Esophagus (tissue), 2 donors: ENCODE data around the gene NOL9. TPM values are rescaled to one million over a fixed set of nuclear protein-coding genes. Genes with fewer than 3 reads are reported as not detected.

ENCODE experiments used
- H3K27ac ChIP-seq, 2 donors: one replicate each; pipeline ENCODE4 v1.5.1; 2013; ENCODE audit warnings: low read depth in 2 of 2, mild to moderate bottlenecking in 2 of 2, inconsistent platforms in 1 of 2, low read length in 1 of 2, moderate library complexity in 1 of 2
- H3K27me3 ChIP-seq, 2 donors: one replicate each; pipeline ENCODE4 v1.6.1; 2013; ENCODE audit warnings: low read length in 2 of 2, control low read depth in 1 of 2, mild to moderate bottlenecking in 1 of 2; ENCODE audit not compliant: insufficient read depth in 2 of 2, control insufficient read depth in 1 of 2
- H3K36me3 ChIP-seq, 2 donors: one replicate each; pipeline ENCODE4 v1.6.1; 2013; ENCODE audit warnings: low read length in 1 of 2; ENCODE audit not compliant: control insufficient read depth in 2 of 2, insufficient read depth in 2 of 2
- H3K4me1 ChIP-seq, 2 donors: one replicate each; pipeline ENCODE4 v1.6.1; 2013; ENCODE audit warnings: low read length in 1 of 2; ENCODE audit not compliant: control insufficient read depth in 2 of 2, insufficient read depth in 2 of 2
- H3K4me3 ChIP-seq, 2 donors: one replicate each; pipeline ENCODE4 v1.5.1; 2013; ENCODE audit warnings: low read length in 2 of 2, mild to moderate bottlenecking in 2 of 2, low read depth in 1 of 2, moderate library complexity in 1 of 2
- H3K9me3 ChIP-seq, 2 donors: one replicate each; pipeline ENCODE4 v1.6.1; 2013; ENCODE audit warnings: mild to moderate bottlenecking in 2 of 2, low read depth in 1 of 2, low read length in 1 of 2, moderate library complexity in 1 of 2; ENCODE audit not compliant: control insufficient read depth in 2 of 2, insufficient read depth in 1 of 2
- WGBS, 2 donors: extraction: QIAGEN DNeasy Blood & Tissue Kit; methylation state at CpG; one replicate each; pipeline ENCODE4 v1.1.7; 2013; 5-methylcytosine and 5-hydroxymethylcytosine counted together
- polyA plus RNA-seq, 2 donors: library from polyadenylated mRNA; stranded (reverse); fragments of 200-250 nt; gene quantifications; one replicate each; pipeline ENCODE4 v1.2.3, GENCODE V29; 2013
- donor health status: healthy with polysubstance abuse.
- donor health status: Bipolar disorder and iron deficiency.

The NOL9 gene
- polyA plus RNA-seq, 2 donors: 3.8 to 5.7 TPM

DNA sequence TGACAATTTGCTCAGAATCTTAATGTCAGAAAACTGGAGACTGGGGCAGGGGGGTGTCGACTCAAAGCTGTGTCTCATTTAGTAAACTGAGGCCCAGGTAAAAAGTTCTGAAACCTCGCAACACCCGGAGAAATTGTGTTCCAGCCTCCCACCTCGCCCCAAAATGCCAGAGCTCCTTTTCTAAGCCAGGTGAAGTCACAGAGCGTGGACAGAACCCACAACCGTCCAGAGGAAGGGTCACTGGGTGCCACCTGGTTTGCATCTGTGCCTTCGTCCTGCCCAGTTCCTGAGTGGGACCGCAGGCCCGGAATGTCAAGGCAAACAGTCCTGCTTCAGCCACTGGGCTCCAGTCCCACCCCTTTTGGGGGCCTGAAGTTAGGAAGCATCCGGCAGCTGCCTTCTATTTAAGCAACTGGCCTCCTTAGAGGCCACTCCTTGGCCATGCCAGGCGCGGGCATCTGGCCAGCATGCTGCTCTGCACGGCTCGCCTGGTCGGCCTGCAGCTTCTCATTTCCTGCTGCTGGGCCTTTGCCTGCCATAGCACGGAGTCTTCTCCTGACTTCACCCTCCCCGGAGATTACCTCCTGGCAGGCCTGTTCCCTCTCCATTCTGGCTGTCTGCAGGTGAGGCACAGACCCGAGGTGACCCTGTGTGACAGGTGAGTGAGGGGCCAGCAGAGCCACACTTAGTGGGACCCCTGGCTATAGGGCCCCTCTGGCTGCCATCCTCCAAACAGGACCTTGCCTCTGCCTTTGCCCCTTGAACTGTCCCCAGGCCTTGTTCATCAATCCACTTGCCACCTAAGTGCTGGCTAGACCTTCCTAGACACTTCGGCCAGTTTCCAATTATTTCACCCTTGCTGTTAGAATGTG lies 830 bp upstream of the NOL9 start, which contains the start of gene TAS1R1:
Gene TAS1R1 (plus strand): TSS at position 401 of the 872 bp plus-strand sequence. CDS start 67 bp downstream, at position 468.
- 67 to 70% methylated on average over 19 of the region's 19 CpGs for WGBS, 2 donors
- Histone ChIP-seq H3K36me3 (peaks cover 0 to 2% of the 10 kb centered on the region in 2 donors), H3K4me1 (peaks cover 0 to 10% of the 10 kb centered on the region in 2 donors), H3K9me3 (no peaks in the 10 kb centered on the region), H3K27ac (peak within 1 kb of the TSS; percentile 8 to 59), H3K4me3 (peak within 1 kb of the TSS; percentile 95 to 100), H3K27me3 (no peaks in the 10 kb centered on the region)

DNA sequence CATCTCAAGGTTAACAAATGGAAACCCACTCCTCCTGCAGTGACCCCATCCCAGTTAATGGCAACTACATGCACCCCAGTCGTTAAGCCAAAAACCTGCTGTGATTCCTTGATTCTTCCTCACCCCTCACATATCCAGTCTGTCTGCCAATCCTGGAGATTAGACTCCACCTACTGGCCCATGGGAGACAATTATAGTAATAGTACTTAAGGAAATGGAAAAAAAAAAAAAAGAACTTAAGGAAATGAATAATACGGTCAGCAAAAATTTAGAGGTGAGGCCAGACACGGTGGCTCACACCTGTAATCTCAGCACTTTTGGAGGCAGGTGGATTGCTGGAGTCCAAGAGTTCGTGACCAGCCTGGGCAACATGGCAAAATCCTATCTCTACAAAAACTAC lies 7.0 kb downstream of the NOL9 start:
- no peaks in the 10 kb centered on the region for H3K27me3 ChIP-seq
- H3K4me3 ChIP-seq: no peak overlapping the region
- no peak overlapping the region for H3K27ac ChIP-seq
- H3K9me3 ChIP-seq: no peaks in the 10 kb centered on the region
- 49 to 61% methylated on average over 4 of the region's 4 CpGs for WGBS, 2 donors
- H3K4me1 ChIP-seq: no peaks in the 10 kb centered on the region
- peaks cover 3 to 13% of the 10 kb centered on the region in 2 donors for H3K36me3 ChIP-seq

DNA sequence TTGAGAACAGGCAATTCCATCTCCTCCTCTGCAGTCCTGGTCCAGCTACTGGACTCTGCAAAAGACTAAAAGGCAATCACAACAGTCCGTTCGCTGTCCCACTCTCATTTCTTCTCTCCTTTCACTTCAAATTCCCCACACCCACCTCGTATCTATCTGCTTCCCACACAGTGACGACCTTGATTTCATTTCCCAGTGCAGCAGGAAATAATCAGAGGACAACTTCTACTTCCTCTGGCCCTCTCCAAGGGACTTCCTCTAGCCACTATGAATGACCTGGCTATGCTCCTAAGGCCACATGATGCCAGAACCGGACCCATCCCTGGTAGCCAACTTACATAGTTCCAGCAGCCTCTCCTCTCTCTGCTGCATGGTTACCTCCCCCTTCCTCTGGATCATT lies 8.0 kb downstream of the NOL9 start:
- peaks cover 3 to 13% of the 10 kb centered on the region in 2 donors for H3K36me3 ChIP-seq
- no peak overlapping the region for H3K4me3 ChIP-seq
- H3K4me1 ChIP-seq: no peaks in the 10 kb centered on the region
- no peaks in the 10 kb centered on the region for H3K27me3 ChIP-seq
- no peaks in the 10 kb centered on the region for H3K9me3 ChIP-seq
- H3K27ac ChIP-seq: no peak overlapping the region
- 59 to 71% methylated on average over 5 of the region's 5 CpGs for WGBS, 2 donors

DNA sequence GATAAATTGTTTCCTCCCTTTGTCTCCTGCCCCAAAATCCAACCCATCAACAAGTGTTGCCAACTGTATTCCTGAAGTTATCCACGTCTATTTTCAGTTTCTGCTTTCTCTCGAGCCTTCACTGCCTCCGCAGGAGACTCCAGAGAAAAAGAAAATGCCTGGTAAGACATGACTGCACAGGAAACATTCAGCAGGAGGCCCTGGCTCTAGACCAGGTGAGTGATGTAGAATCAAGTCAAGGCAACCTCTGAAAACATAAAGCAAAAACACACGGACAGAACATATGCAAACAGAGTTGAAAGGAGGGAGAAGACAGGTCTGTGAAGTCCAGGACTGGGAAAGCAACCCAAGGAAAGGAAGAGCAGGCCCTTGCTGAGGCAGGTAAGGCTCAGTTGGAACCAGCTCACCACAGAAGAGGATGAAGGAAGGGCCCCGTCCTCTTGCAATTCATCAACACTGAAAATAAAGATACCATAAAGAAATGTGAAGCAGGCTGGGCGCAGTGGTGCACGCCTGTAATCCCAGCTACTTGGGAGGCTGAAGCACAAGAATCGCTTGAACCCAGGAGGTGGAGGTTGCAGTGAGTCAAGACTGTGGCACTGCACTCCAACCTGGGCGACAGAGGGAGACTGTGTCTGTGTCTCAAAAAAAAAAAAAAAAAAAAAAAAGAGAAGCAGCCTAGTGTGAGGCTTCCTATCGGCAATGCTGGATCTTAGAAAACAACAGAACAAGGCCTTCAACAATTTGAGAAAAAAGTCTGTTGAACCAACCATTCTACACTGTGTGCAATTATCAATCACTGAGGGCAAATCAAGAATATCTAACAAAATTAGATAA lies 8.8 kb downstream of the NOL9 start:
- H3K27me3 ChIP-seq: no peaks in the 10 kb centered on the region
- no peak overlapping the region for H3K4me3 ChIP-seq
- WGBS, 2 donors: 40 to 44% methylated on average over 10 of the region's 10 CpGs
- no peaks in the 10 kb centered on the region for H3K9me3 ChIP-seq
- H3K4me1 ChIP-seq: no peaks in the 10 kb centered on the region
- peaks cover 3 to 13% of the 10 kb centered on the region in 2 donors for H3K36me3 ChIP-seq
- no peak overlapping the region for H3K27ac ChIP-seq

DNA sequence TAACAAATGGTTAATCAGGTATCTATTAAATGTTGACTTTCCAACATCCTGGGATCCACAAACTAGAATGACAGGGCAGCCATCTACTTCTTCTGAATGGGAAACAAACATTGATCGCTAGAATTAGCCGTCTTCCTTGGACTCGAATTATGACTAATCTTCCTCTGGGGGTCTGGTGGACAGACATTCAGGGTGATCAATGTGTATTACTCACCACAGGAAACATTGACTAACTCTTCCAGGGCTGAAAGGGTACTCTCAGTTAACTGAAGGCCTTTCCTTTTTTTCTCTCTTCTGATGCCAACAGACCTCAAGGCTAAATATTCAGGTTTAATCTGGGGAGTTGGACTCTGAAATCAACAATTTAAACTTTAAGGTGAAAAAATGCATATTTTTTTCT lies 9.5 kb downstream of the NOL9 start:
- Histone ChIP-seq H3K27ac (no peak overlapping the region), H3K4me1 (no peaks in the 10 kb centered on the region), H3K36me3 (peaks cover 3 to 13% of the 10 kb centered on the region in 2 donors), H3K27me3 (no peaks in the 10 kb centered on the region), H3K9me3 (no peaks in the 10 kb centered on the region), H3K4me3 (no peak overlapping the region)
- 45 to 60% methylated on average over 3 of the region's 3 CpGs for WGBS, 2 donors

DNA sequence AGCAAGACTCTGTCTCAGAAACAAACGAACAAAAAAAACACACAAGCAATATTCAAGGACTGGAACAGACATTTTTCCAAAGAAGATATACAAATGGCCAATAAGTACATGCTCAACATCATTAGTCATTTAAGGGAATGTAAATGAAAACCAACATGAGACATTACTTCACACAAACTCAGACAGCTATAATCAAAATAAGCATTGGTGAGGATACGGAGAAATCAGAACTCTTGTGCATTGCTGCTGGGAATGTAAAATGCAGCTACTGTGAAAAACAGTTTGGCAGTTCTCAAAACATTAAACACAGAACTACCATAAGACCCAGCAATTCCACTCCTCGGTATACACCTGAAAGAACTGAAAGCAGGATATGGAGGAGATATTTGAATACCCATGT lies 15.4 kb downstream of the NOL9 start:
- H3K36me3 ChIP-seq: peaks cover 0 to 11% of the 10 kb centered on the region in 2 donors
- no peaks in the 10 kb centered on the region for H3K9me3 ChIP-seq
- 46 to 54% methylated on average over 3 of the region's 3 CpGs for WGBS, 2 donors
- H3K27me3 ChIP-seq: no peaks in the 10 kb centered on the region
- no peaks in the 10 kb centered on the region for H3K4me1 ChIP-seq
- H3K27ac ChIP-seq: no peak overlapping the region
- no peak overlapping the region for H3K4me3 ChIP-seq

DNA sequence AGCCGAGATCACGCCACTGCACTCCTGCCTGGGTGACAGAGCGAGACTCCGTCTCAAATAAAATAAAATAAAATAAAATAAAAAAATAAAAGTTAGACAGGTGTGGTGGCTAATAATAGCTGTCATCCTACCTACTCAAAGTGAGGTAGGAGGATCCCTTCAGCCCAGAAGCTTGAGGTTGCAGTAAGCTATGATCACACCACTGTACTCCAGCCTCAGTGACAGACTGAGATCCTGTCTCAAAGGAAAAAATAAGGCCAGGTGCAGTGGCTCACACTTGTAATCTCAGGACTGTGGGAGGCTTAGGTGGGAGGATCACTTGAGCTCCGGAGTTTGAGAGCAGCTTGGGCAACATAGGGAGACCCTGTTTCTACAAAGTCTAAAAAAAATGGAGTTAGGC lies 18.0 kb downstream of the NOL9 start:
- Histone ChIP-seq H3K9me3 (no peaks in the 10 kb centered on the region), H3K27ac (no peak overlapping the region), H3K27me3 (no peaks in the 10 kb centered on the region), H3K4me3 (no peak overlapping the region), H3K36me3 (peaks cover 6 to 28% of the 10 kb centered on the region in 2 donors), H3K4me1 (no peaks in the 10 kb centered on the region)
- WGBS, 2 donors: 85 to 89% methylated on average over 5 of the region's 5 CpGs

DNA sequence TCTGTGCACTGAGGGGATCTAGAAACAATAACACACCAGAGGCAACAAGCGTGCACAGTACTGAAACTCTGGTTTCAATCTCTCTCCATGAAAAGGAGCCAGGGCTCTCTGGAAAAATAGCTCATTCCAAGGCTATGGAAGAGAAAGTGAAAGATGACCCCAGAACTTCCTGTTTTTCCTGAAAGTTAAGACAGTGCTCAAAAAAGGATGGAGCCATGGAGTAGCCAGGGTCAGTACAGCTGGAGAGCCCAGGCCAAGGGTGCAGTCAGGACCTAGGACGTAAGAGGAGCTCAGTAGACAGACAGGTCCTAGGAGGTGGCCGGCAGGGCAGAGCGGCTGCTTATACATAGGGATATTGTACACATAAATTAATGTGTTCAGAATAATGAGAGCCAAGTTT lies 19.1 kb downstream of the NOL9 start:
- Histone ChIP-seq H3K4me1 (no peaks in the 10 kb centered on the region), H3K9me3 (no peaks in the 10 kb centered on the region), H3K4me3 (no peak overlapping the region), H3K27me3 (no peaks in the 10 kb centered on the region), H3K27ac (no peak overlapping the region), H3K36me3 (peaks cover 9 to 32% of the 10 kb centered on the region in 2 donors)
- WGBS, 2 donors: 92 to 96% methylated on average over 4 of the region's 4 CpGs

DNA sequence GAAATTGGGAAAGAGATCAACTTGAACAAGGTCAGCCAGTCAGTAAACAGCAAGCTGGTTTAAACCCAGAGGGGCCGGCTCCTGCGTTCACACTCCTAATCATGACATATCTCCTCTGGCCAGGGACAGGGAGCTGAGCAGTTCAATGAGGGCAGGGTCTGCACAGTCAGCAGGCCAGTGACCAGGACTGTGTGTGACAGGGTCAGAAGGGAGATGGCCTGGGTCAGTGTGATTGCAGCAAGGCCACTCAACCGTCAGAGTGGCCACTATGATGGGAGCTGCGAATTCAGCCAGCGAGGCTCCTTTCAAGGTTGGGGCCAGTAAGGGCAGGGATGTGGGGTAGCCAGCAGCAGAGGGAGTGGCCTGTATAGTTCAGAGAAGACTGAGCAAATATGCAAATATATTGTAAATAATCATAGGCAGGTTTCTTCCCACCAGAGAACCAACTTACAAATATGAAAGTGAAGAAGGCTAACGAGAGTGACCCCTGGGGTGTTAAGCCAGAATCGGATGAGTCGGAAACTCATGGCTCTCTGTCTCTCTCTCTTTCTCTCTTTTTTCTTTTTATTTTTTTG lies 20.0 kb downstream of the NOL9 start:
- Histone ChIP-seq H3K36me3 (peaks cover 9 to 32% of the 10 kb centered on the region in 2 donors), H3K4me3 (no peak overlapping the region), H3K9me3 (no peaks in the 10 kb centered on the region), H3K27me3 (no peaks in the 10 kb centered on the region), H3K27ac (no peak overlapping the region), H3K4me1 (no peaks in the 10 kb centered on the region)
- 95% methylated on average over 8 of the region's 8 CpGs for WGBS, 2 donors
